VCaP (cell line): Measurements from ENCODE around the gene CHST15.

Experiments used
- H3K27ac ChIP-seq: fragments of 450-650 bp; 2 replicates; pipeline ENCODE4 v1.5.1; 2017
- TF ChIP-seq, protein P1 (sequence below): fragments of 450-650 bp; conservative IDR thresholded peaks from 2 replicates; pipeline ENCODE4 v1.5.1; 2017; ENCODE audit warnings: mild to moderate bottlenecking, moderate library complexity

The CHST15 gene

DNA sequence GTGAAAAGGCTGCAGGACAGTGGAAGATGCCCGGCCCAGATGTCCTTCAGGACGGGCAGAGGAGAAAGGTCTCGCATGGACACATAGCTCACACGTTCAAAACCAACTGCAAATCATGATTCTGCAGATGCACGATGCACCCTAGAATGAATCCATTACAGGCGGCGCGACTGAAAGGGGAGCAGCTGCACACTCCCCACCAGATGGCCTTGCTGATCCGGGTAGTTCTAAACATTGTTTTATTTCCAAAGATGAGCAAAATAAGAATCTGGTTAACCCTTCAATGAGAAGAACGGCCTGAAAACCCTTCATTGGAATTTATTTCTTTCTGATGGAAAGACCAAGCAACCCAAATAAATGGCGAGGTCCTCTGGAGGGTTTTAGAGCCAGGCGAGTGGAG lies 33.8 kb downstream of the CHST15 start:
- TF ChIP-seq, protein P1, sequence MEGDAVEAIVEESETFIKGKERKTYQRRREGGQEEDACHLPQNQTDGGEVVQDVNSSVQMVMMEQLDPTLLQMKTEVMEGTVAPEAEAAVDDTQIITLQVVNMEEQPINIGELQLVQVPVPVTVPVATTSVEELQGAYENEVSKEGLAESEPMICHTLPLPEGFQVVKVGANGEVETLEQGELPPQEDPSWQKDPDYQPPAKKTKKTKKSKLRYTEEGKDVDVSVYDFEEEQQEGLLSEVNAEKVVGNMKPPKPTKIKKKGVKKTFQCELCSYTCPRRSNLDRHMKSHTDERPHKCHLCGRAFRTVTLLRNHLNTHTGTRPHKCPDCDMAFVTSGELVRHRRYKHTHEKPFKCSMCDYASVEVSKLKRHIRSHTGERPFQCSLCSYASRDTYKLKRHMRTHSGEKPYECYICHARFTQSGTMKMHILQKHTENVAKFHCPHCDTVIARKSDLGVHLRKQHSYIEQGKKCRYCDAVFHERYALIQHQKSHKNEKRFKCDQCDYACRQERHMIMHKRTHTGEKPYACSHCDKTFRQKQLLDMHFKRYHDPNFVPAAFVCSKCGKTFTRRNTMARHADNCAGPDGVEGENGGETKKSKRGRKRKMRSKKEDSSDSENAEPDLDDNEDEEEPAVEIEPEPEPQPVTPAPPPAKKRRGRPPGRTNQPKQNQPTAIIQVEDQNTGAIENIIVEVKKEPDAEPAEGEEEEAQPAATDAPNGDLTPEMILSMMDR = no peak

DNA sequence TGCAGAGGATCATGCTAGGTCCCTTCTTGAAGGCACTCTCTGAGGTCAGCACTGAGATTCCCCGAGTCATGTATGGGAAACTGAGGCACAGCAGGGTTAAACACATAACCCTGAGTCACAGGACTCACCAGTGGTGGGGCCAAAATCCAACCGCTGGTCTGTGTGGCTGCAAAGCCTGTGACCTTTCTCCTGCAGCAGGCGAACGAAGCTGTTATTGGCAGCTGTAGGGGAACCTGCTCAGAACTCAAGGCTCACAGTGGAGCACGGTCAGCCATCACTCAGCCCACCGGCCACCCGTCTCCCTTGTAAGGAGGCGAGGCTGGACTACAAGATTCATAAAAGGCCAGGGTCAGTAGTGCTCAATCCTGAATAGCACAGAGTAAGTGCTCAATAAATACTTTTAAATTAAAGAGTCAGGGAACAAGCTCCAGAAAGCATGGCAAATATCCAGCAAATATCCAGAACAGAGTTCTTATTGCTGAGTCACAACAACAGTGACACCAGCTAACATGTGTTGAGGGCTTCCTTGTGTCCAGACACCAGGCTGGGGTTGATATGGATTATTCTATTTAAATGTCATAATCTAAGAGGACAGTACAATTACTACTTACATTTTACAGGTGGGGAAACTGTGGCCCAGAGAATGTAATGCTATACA lies 34.9 kb downstream of the CHST15 start:
- no peak overlapping the region for H3K27ac ChIP-seq
- TF ChIP-seq, protein P1 = no peak

More for the DNA sequence above, 33.8 kb downstream of the CHST15 start:
- H3K27ac ChIP-seq = no peak overlapping the region

DNA sequence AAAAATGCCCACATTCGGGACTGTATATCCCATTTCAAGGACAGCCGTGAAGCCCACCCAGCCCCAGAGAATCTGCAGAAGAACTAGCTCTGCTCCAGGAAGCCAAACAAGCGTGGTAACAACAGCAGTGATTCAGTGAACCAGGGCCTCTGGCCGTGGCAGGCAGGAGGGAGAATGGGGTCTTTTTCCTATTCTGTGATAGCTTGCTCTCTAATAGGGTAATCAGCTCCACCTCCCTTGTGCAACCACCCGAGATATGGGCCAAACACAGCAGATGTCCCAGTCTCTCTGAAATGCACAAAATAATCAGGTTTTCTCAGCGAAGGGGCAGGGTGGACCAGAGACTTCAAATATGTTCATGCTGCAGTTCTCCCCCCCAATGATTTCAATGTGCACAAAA lies 35.8 kb downstream of the CHST15 start:
- H3K27ac ChIP-seq = no peak overlapping the region
- TF ChIP-seq, protein P1 = no peak

GRCh38 chr10:124056337-124056980 lies 36.9 kb downstream of the CHST15 start:
- no peak overlapping the region for H3K27ac ChIP-seq
- TF ChIP-seq, protein P1 = no peak

DNA sequence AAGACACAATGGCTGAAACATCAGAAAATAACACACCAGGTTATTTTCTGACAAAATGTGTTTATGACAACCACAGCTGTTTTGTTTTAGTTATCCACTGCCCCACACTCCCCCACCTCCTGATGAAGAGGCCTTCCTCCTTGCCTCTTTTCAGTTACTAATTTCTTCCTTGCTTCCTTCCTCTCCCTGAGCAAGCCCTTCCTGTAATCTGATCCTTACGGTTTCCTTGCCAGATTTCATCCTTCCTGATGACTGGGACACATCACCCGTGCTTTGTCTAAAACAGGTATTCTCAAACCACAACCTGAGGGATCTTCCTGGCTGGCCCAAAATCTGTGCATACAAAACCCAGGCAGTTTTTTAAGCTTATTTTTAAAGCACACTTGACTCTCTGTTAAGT lies 39.4 kb downstream of the CHST15 start:
- H3K27ac ChIP-seq = no peak overlapping the region
- TF ChIP-seq, protein P1 = no peak

- TF ChIP-seq, protein P1 = no peak
- no peak overlapping the region for H3K27ac ChIP-seq
Measured at GRCh38 chr10:124052561-124052960, 40.8 kb downstream of the CHST15 start.

GRCh38 chr10:124050021-124051015 lies 43.1 kb downstream of the CHST15 start:
- no peak overlapping the region for H3K27ac ChIP-seq
- TF ChIP-seq, protein P1 = no peak
